AG04450 (cell line): ENCODE measurements around the gene H6PD. TPM values are rescaled to one million over a fixed set of nuclear protein-coding genes. Genes with fewer than 3 reads are reported as not detected.

Source experiments
- CTCF ChIA-PET: fragments of 300-600, 350-600 bp; formaldehyde crosslinking; extraction: SDS; loops from one replicate; lab custom pipeline; 2022; ENCODE audit warnings: antibody characterized with exemption, inconsistent platforms; lab: Charles Lee
- POLR2A ChIA-PET: fragments of 350-600 bp; formaldehyde crosslinking; extraction: SDS; loops from one replicate; lab custom pipeline; 2021; ENCODE audit warnings: antibody characterized with exemption, inconsistent platforms; lab: Yijun Ruan, JAX
- DNase-seq: peaks from one replicate; pipeline ENCODE4 v3.0.0-alpha.2; 2011; ENCODE audit warnings: low read depth, low spot score
- H3K27ac ChIP-seq: one replicate; pipeline ENCODE4 v1.5.1; 2012; ENCODE audit warnings: low read depth, low read length, control low read depth
- H3K27me3 ChIP-seq: one replicate; pipeline ENCODE4 v1.6.0; 2012; ENCODE audit warnings: low read length; ENCODE audit not compliant: control insufficient read depth, insufficient read depth
- H3K4me3 ChIP-seq: 2 replicates; pipeline ENCODE4 v1.5.1; 2011; ENCODE audit warnings: mild to moderate bottlenecking, low read depth, low read length, control low read depth
- H3K9me3 ChIP-seq: 2 replicates; pipeline ENCODE4 v1.5.1; 2012; ENCODE audit warnings: low read length; ENCODE audit not compliant: control insufficient read depth, insufficient read depth
- CTCF ChIP-seq: IDR thresholded peaks from 2 replicates; pipeline ENCODE4 v1.5.1; 2011; ENCODE audit warnings: low read depth, low read length, control low read depth, inconsistent platforms
- polyA plus RNA-seq: library from polyadenylated mRNA; depleted of rRNA; stranded (reverse); fragments of >200 nt; gene quantifications from 2 replicates; pipeline ENCODE4 v1.2.3, GENCODE V29; 2011

The H6PD gene
- polyA plus RNA-seq, 1 experiment: 18.3 TPM

GRCh38 chr1:9207086-9207485, 27.5 kb upstream of the H6PD start:
- Histone ChIP-seq H3K9me3 (no peaks in the 10 kb centered on the region), H3K27ac (peak overlapping the region; percentile 52), H3K27me3 (no peaks in the 10 kb centered on the region), H3K4me3 (no peak overlapping the region)
- ChIA-PET POLR2A (no interaction called here), CTCF (interaction anchor here (1.0 to 1.2 kb wide), 3 partner anchors 11 to 27 kb away, joined by 4 read pairs; partner anchors contain the start of gene H6PD)
- no peak for DNase-seq
- TF ChIP-seq CTCF: no peak

- H3K27me3 ChIP-seq: no peaks in the 10 kb centered on the region
Observed at GRCh38 chr1:9207715-9208114, 26.9 kb upstream of the H6PD start.

GRCh38 chr1:9211291-9211811, 23.2 kb upstream of the H6PD start:
- POLR2A ChIA-PET: interaction anchor here (0.6 to 1.4 kb wide), 4 partner anchors 24 to 685 kb away, joined by 3 to 8 read pairs (median 4); partner anchors contain the start of gene H6PD
- Histone ChIP-seq H3K9me3 (no peaks in the 10 kb centered on the region), H3K27me3 (no peaks in the 10 kb centered on the region), H3K27ac (peak overlapping the region; percentile 70), H3K4me3 (no peak overlapping the region)
- no peak for TF ChIP-seq CTCF
- peak; percentile 79 for DNase-seq
- CTCF ChIA-PET: interaction anchor here (0.5 to 1.4 kb wide), 2 partner anchors 9 to 23 kb away, joined by 4 to 6 read pairs; partner anchors contain the start of gene H6PD

More at GRCh38 chr1:9207715-9208114, 26.9 kb upstream of the H6PD start:
- ChIA-PET CTCF (interaction anchor here (1.0 to 1.1 kb wide), 2 partner anchors 11 to 27 kb away, joined by 4 read pairs; partner anchors contain the start of gene H6PD), POLR2A (no interaction called here)
- Histone ChIP-seq H3K27ac (peak overlapping the region; percentile 52), H3K9me3 (no peaks in the 10 kb centered on the region), H3K4me3 (no peak overlapping the region)
- DNase-seq: no peak
- no peak for TF ChIP-seq CTCF

- CTCF ChIA-PET: interaction anchor here (0.6 kb wide), 1 partner anchor 279 kb away, joined by 3 read pairs; no protein-coding TSS in a partner anchor
- no peak overlapping the region for H3K27ac ChIP-seq
- no peak overlapping the region for H3K4me3 ChIP-seq
- no peaks in the 10 kb centered on the region for H3K9me3 ChIP-seq
- H3K27me3 ChIP-seq: no peaks in the 10 kb centered on the region
- no peak for TF ChIP-seq CTCF
- POLR2A ChIA-PET: no interaction called here
- no peak for DNase-seq
Observed at GRCh38 chr1:9212735-9213134, 21.8 kb upstream of the H6PD start.

GRCh38 chr1:9213956-9214355, 20.6 kb upstream of the H6PD start:
- H3K27ac ChIP-seq: no peak overlapping the region
- H3K4me3 ChIP-seq: no peak overlapping the region
- DNase-seq: no peak
- POLR2A ChIA-PET: no interaction called here
- CTCF ChIA-PET: no interaction called here
- no peaks in the 10 kb centered on the region for H3K9me3 ChIP-seq
- no peaks in the 10 kb centered on the region for H3K27me3 ChIP-seq
- TF ChIP-seq CTCF: no peak
